ENCODE results near the gene REXO1.

DNA sequence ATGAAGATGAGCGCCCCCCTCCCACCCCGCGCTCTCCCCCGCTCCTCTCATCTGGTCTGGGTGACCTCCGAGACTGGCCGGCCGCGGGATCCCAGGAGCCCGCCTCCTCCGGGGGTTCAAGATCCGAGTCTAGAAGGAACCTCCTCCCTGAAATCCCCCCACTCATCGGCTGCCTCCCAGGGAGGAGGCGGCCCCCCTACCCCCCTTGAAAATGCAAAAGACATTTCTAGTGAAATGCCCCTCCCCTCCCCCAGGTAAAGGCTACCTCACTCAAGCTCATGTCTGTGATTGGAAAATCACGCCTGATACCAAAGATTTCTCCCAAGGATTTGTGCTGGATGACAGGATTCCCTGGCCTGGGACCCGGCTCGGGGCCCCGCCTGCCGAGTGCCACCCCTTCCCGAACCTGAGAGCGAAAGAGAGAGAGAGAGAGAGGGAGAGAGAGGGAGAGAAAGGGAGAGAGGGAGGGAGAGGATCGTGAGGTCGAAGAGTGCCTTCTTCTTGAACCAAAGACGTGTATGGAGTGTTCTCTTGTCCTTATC lies 71.6 kb downstream of the REXO1 start:
- TF ChIP-seq POLR2A (IDR thresholded peaks at IDR 0.05; ENCODE audit: insufficient read depth in 1 of 2, low read depth in 2 of 2, low read length in 2 of 2) (no peak), SMAD3 (CRISPR knock-in tag; IDR thresholded peaks at IDR 0.05) (no peak), MAFF (IDR thresholded peaks at IDR 0.05; ENCODE audit: low read depth, low read length) (no peak), ZFX (CRISPR knock-in tag; IDR thresholded peaks at IDR 0.05; ENCODE audit: low read depth) (no peak)
- TF ChIP-seq, protein P1, sequence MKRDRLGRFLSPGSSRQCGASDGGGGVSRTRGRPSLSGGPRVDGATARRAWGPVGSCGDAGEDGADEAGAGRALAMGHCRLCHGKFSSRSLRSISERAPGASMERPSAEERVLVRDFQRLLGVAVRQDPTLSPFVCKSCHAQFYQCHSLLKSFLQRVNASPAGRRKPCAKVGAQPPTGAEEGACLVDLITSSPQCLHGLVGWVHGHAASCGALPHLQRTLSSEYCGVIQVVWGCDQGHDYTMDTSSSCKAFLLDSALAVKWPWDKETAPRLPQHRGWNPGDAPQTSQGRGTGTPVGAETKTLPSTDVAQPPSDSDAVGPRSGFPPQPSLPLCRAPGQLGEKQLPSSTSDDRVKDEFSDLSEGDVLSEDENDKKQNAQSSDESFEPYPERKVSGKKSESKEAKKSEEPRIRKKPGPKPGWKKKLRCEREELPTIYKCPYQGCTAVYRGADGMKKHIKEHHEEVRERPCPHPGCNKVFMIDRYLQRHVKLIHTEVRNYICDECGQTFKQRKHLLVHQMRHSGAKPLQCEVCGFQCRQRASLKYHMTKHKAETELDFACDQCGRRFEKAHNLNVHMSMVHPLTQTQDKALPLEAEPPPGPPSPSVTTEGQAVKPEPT (CRISPR knock-in tag; IDR thresholded peaks at IDR 0.05; ENCODE audit: low read depth), result no peak
- TF ChIP-seq, protein P2, sequence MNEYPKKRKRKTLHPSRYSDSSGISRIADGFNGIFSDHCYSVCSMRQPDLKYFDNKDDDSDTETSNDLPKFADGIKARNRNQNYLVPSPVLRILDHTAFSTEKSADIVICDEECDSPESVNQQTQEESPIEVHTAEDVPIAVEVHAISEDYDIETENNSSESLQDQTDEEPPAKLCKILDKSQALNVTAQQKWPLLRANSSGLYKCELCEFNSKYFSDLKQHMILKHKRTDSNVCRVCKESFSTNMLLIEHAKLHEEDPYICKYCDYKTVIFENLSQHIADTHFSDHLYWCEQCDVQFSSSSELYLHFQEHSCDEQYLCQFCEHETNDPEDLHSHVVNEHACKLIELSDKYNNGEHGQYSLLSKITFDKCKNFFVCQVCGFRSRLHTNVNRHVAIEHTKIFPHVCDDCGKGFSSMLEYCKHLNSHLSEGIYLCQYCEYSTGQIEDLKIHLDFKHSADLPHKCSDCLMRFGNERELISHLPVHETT (CRISPR knock-in tag; conservative IDR thresholded peaks at IDR 0.05), result no peak

Measured in HepG2 (cell line).